T-cell (primary cell): ENCODE measurements around the gene FGA. TPM values are rescaled to one million over a fixed set of nuclear protein-coding genes. Genes with fewer than 3 reads are reported as not detected.

Experiments used
- ATAC-seq, 4 experiments: fragments of 200-7000 bp in 3 of 4; fragments of 150-1000 bp in 1 of 4; cut with Tn5 transposase; replicated peaks in 1 of 4; 1 replicate in 3 of 4; 2 replicates in 1 of 4; pipeline ENCODE4 v1.10.0; 2021; ENCODE audit warnings: moderate library complexity in 3 of 4, mild to moderate bottlenecking in 2 of 4, moderate number of reproducible peaks in 1 of 4
- CTCF ChIA-PET, 2 donors: fragments of 300-600 bp; sonication (Branson Sonifier 250); formaldehyde crosslinking; loops; one replicate each; lab custom pipeline; 2022; ENCODE audit warnings: antibody characterized with exemption in 2 of 2; lab: Charles Lee
- POLR2A ChIA-PET, 2 donors: fragments of 300-600 bp; sonication (Branson Sonifier 250); formaldehyde crosslinking; loops; one replicate each; lab custom pipeline; 2022; ENCODE audit warnings: antibody characterized with exemption in 2 of 2; lab: Charles Lee
- DNase-seq, 35 experiments: peaks; one replicate each; pipeline versions ENCODE4 v3.0.0 to v3.0.0-alpha.2; 2013 to 2023
- H3K27ac ChIP-seq: one replicate; pipeline ENCODE4 v1.5.1; 2013; ENCODE audit warnings: low read length
- H3K27me3 ChIP-seq, 2 experiments: replicated peaks in 1 of 2; 1 replicate in 1 of 2; 2 replicates in 1 of 2; pipeline versions ENCODE4 v1.6.1 to v1.7.0; 2013; ENCODE audit warnings: low read length in 1 of 2, mixed read lengths in 1 of 2; ENCODE audit not compliant: control insufficient read depth in 2 of 2, insufficient read depth in 2 of 2; ENCODE audit errors: extremely low read depth in 1 of 2
- H3K36me3 ChIP-seq, 2 donors: 1 replicate in 1 of 2; 2 replicates in 1 of 2; pipeline versions ENCODE4 v1.6.1 to v1.7.0; 2013; ENCODE audit warnings: low read length in 1 of 2; ENCODE audit not compliant: control insufficient read depth in 2 of 2, insufficient read depth in 1 of 2; ENCODE audit errors: extremely low read depth in 1 of 2
- H3K4me1 ChIP-seq, 2 experiments: 1 replicate in 1 of 2; 2 replicates in 1 of 2; pipeline versions ENCODE4 v1.6.1 to v1.7.0; 2013; ENCODE audit warnings: low read length in 2 of 2, mixed read lengths in 1 of 2; ENCODE audit not compliant: insufficient read depth in 2 of 2, control insufficient read depth in 1 of 2; ENCODE audit errors: extremely low read depth in 1 of 2
- H3K4me3 ChIP-seq, 2 donors: 1 replicate in 1 of 2; 2 replicates in 1 of 2; pipeline versions ENCODE4 v1.5.1 to v1.7.0; 2013; ENCODE audit warnings: mild to moderate bottlenecking in 2 of 2, low read length in 1 of 2, moderate library complexity in 1 of 2; ENCODE audit not compliant: control insufficient read depth in 1 of 2; ENCODE audit errors: extremely low read depth in 1 of 2
- H3K9me3 ChIP-seq: 2 replicates; pipeline ENCODE4 v1.7.0; 2013
- H3K27ac Mint-ChIP-seq, 2 donors: one replicate each; pipeline ENCODE4 v1.8.0; 2020 to 2021; ENCODE audit warnings: mild to moderate bottlenecking in 2 of 2, mixed read lengths in 2 of 2
- H3K27me3 Mint-ChIP-seq, 2 donors: one replicate each; pipeline ENCODE4 v1.8.0; 2021 to 2022; ENCODE audit warnings: mixed read lengths in 2 of 2
- H3K36me3 Mint-ChIP-seq: one replicate; pipeline ENCODE4 v1.8.0; 2021; ENCODE audit warnings: mixed read lengths
- H3K4me1 Mint-ChIP-seq, 3 donors: one replicate each; pipeline ENCODE4 v1.8.0; 2020 to 2022; ENCODE audit warnings: mixed read lengths in 3 of 3, mild to moderate bottlenecking in 1 of 3
- H3K4me3 Mint-ChIP-seq, 3 donors: one replicate each; pipeline ENCODE4 v1.8.0; 2020 to 2022; ENCODE audit warnings: mild to moderate bottlenecking in 3 of 3, mixed read lengths in 3 of 3, moderate library complexity in 3 of 3
- H3K9me3 Mint-ChIP-seq, 3 donors: one replicate each; pipeline ENCODE4 v1.8.0; 2020 to 2022; ENCODE audit warnings: mixed read lengths in 3 of 3
- WGBS: methylation state at CpG from one replicate; pipeline ENCODE4 v1.1.5; 2013; ENCODE audit warnings: missing lambda C conversion rate; ENCODE audit not compliant: insufficient coverage; 5-methylcytosine and 5-hydroxymethylcytosine counted together
- total RNA-seq, 35 experiments: library from RNA in 6 of 35; stranded (reverse) in 6 of 35; fragments of 120-200 nt in 1 of 35; gene quantifications; one replicate each; pipeline versions ENCODE4 v1.2.1 to v1.2.4 and lab custom pipeline; 2013 to 2026

FGA gene
- total RNA-seq, 5 donors from 2014 or later (not counting 1 experiment from before 2014, with no cell fraction given): 4.6 to 6.9 (median 4.8) TPM; not detected in 2

DNA sequence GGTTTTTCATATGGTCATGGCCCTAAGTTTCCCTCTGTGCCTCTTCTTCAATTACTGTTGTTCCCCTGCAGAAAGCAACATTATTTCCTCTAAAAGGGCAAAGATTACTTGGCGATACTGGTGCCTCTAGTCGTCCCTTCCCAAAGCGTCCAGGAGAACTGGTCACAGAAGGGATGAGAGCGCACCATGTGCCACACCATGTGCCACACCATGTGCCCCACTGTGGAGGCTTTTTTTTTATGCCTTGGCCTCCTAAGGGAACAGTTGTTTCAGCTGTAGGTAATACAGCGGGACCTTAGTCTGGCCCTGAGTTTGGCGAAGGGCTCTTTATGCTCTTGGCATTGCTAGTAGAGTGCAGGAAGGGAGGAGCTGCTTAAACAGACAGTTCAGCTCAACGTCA is 33.5 kb upstream of the FGA start:
- POLR2A ChIA-PET: no interaction called here
- ATAC-seq: no peak

DNA sequence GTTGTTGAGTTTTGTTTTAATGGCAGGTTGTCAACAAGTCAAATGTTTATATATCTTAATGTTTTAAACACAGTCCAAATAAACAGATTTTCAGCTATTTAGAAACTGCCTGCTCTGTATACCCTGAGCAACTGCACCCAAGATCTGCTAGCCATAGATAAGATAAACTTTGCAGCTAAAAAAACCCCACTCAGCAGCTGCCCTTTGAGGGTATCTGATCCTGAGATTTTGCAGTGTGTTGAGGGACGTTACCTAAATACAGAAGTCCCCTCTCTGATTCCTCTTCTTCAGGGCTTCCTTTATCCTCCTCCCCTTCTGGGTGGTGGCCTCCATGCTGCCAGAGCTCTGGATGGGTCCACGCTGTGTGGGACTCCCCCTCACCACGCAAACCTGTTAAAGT is 32.9 kb upstream of the FGA start:
- H3K4me3 Mint-ChIP-seq: no peak overlapping the region
- ChIA-PET CTCF (interaction anchor here (0.5 to 2.5 kb wide), 13 partner anchors 10 to 1053 kb away, joined by 3 to 13 read pairs (median 4); partner anchors contain the start of gene PLRG1 (in 1 of the 2)), POLR2A (no interaction called here)
- Histone ChIP-seq H3K27ac (no peak overlapping the region), H3K9me3 (no peaks in the 10 kb centered on the region), H3K4me1 (peaks cover 0 to 8% of the 10 kb centered on the region in 2 experiments), H3K4me3 (no peak overlapping the region), H3K27me3 (peaks cover 7 to 15% of the 10 kb centered on the region in 2 experiments), H3K36me3 (no peaks in the 10 kb centered on the region)
- no peak for ATAC-seq
- WGBS: no CpG with 5 or more reads among the region's 3 CpGs
- DNase-seq: no peak
- H3K27ac Mint-ChIP-seq: no peak overlapping the region
- H3K36me3 Mint-ChIP-seq: no peaks in the 10 kb centered on the region
- no peaks in the 10 kb centered on the region for H3K9me3 Mint-ChIP-seq
- H3K4me1 Mint-ChIP-seq: peaks cover 0 to 6% (median 2%) of the 10 kb centered on the region in 3 donors
- H3K27me3 Mint-ChIP-seq: peaks cover 9% of the 10 kb centered on the region in 2 donors

More for the DNA sequence above, 33.5 kb upstream of the FGA start:
- Histone ChIP-seq H3K36me3 (no peaks in the 10 kb centered on the region), H3K27me3 (peaks cover 9 to 15% of the 10 kb centered on the region in 2 experiments), H3K4me3 (no peak overlapping the region), H3K27ac (no peak overlapping the region), H3K9me3 (no peaks in the 10 kb centered on the region), H3K4me1 (peaks cover 0 to 8% of the 10 kb centered on the region in 2 experiments)
- DNase-seq: no peak
- H3K4me3 Mint-ChIP-seq: no peak overlapping the region
- CTCF ChIA-PET: interaction anchor here (0.6 to 2.5 kb wide), 7 partner anchors 11 to 76 kb away, joined by 3 to 13 read pairs (median 7); partner anchors contain the start of genes FGG (in 1 of the 2) and PLRG1 (in 1 of the 2)
- H3K27me3 Mint-ChIP-seq: peaks cover 9% of the 10 kb centered on the region in 2 donors
- H3K36me3 Mint-ChIP-seq: no peaks in the 10 kb centered on the region
- peaks cover 0 to 6% (median 2%) of the 10 kb centered on the region in 3 donors for H3K4me1 Mint-ChIP-seq
- no peak overlapping the region for H3K27ac Mint-ChIP-seq
- 73% methylated on average over 6 of the region's 7 CpGs for WGBS
- H3K9me3 Mint-ChIP-seq: no peaks in the 10 kb centered on the region

- POLR2A ChIA-PET: interaction anchor here in 1 of 2 donors (0.7 kb wide), 1 partner anchor 119 kb away, joined by 3 read pairs; no protein-coding TSS in a partner anchor
- no peaks in the 10 kb centered on the region for H3K9me3 Mint-ChIP-seq
- H3K27ac Mint-ChIP-seq: no peak overlapping the region
- Histone ChIP-seq H3K4me3 (no peak overlapping the region), H3K36me3 (no peaks in the 10 kb centered on the region), H3K27ac (no peak overlapping the region), H3K9me3 (no peaks in the 10 kb centered on the region), H3K27me3 (peaks cover 7 to 15% of the 10 kb centered on the region in 2 experiments), H3K4me1 (peaks cover 0 to 8% of the 10 kb centered on the region in 2 experiments)
- CTCF ChIA-PET: interaction anchor here (0.6 to 1.5 kb wide), 18 partner anchors 8 to 836 kb away, joined by 3 to 8 read pairs (median 4); partner anchors contain the start of genes FGB (in 1 of the 2) and PLRG1 (in 1 of the 2)
- peaks cover 9% of the 10 kb centered on the region in 2 donors for H3K27me3 Mint-ChIP-seq
- H3K4me1 Mint-ChIP-seq: peaks cover 0 to 6% (median 2%) of the 10 kb centered on the region in 3 donors
- no peaks in the 10 kb centered on the region for H3K36me3 Mint-ChIP-seq
- ATAC-seq (peak in 2 of 4 experiments; percentile 33 to 72), DNase-seq (peak in 6 of 35 experiments; percentile 2 to 54 (median 6))
- H3K4me3 Mint-ChIP-seq: no peak overlapping the region
Observed at GRCh38 chr4:154622598-154622997, 32.1 kb upstream of the FGA start.

DNA sequence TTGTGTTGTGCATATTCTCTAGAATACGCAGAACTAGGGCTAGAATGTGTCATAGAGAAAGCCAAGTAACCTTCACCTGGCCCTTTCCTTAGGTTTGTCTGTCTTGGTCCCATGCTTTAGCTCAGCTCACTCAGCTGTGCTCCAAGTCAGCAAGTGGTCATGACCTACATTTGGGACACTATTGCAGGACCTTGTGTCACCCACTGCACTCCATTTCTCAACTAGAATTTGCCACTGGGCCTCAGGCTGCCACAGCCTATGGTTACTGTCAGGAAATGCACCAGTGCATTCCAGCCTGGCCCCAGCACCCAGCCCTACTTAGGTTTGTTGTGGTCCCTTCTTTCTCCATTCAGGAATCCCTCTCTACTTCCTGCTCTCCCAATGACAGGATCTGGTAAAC is 29.6 kb upstream of the FGA start:
- Mint-ChIP-seq H3K4me1 (peaks cover 7 to 11% (median 10%) of the 10 kb centered on the region in 3 donors), H3K27ac (no peak overlapping the region)
- CTCF ChIA-PET: interaction anchor here (1.4 to 4.1 kb wide), 2 partner anchors 66 to 70 kb away, joined by 5 to 70 read pairs; partner anchors contain the start of gene PLRG1 (in 1 of the 2)

GRCh38 chr4:154618708-154619315 is 28.3 kb upstream of the FGA start:
- H3K27me3 Mint-ChIP-seq: peaks cover 2 to 3% of the 10 kb centered on the region in 2 donors
- H3K27ac ChIP-seq: no peak overlapping the region
- no peaks in the 10 kb centered on the region for H3K4me1 ChIP-seq
- ChIA-PET CTCF (interaction anchor here (0.5 to 4.1 kb wide), 13 partner anchors 8 to 758 kb away, joined by 3 to 70 read pairs (median 3); partner anchors contain the start of gene PLRG1 (in 1 of the 2)), POLR2A (interaction anchor here in 1 of 2 donors (0.6 to 1.0 kb wide), 2 partner anchors 69 to 1363 kb away, joined by 5 to 6 read pairs; partner anchors contain the start of gene PLRG1)
- no peak overlapping the region for H3K27ac Mint-ChIP-seq
- H3K4me3 ChIP-seq: no peak overlapping the region
- H3K9me3 Mint-ChIP-seq: no peaks in the 10 kb centered on the region
- H3K9me3 ChIP-seq: no peaks in the 10 kb centered on the region
- peak in 3 of 4 experiments; percentile 36 to 62 (median 42) for ATAC-seq
- no peaks in the 10 kb centered on the region for H3K27me3 ChIP-seq
- H3K36me3 Mint-ChIP-seq: no peaks in the 10 kb centered on the region
- H3K36me3 ChIP-seq: no peaks in the 10 kb centered on the region
- peak in 32 of 35 experiments; percentile 9 to 59 (median 30) for DNase-seq
- WGBS: no CpG with 5 or more reads among the region's 4 CpGs
- peaks cover 7 to 11% (median 10%) of the 10 kb centered on the region in 3 donors for H3K4me1 Mint-ChIP-seq
- H3K4me3 Mint-ChIP-seq: no peak overlapping the region

More for the DNA sequence above, 29.6 kb upstream of the FGA start:
- Histone ChIP-seq H3K9me3 (no peaks in the 10 kb centered on the region), H3K27me3 (peaks cover under 1 to 3% of the 10 kb centered on the region in 2 experiments), H3K27ac (no peak overlapping the region), H3K4me3 (no peak overlapping the region), H3K36me3 (no peaks in the 10 kb centered on the region), H3K4me1 (no peaks in the 10 kb centered on the region)
- POLR2A ChIA-PET: interaction anchor here in 1 of 2 donors (0.6 kb wide), 1 partner anchor 107 kb away, joined by 7 read pairs; no protein-coding TSS in a partner anchor
- no peaks in the 10 kb centered on the region for H3K9me3 Mint-ChIP-seq
- ATAC-seq (no peak), DNase-seq (no peak)
- H3K36me3 Mint-ChIP-seq: no peaks in the 10 kb centered on the region
- WGBS: 71% methylated on average over 1 of the region's 1 CpG
- H3K4me3 Mint-ChIP-seq: no peak overlapping the region
- peaks cover 0 to 4% of the 10 kb centered on the region in 2 donors for H3K27me3 Mint-ChIP-seq

DNA sequence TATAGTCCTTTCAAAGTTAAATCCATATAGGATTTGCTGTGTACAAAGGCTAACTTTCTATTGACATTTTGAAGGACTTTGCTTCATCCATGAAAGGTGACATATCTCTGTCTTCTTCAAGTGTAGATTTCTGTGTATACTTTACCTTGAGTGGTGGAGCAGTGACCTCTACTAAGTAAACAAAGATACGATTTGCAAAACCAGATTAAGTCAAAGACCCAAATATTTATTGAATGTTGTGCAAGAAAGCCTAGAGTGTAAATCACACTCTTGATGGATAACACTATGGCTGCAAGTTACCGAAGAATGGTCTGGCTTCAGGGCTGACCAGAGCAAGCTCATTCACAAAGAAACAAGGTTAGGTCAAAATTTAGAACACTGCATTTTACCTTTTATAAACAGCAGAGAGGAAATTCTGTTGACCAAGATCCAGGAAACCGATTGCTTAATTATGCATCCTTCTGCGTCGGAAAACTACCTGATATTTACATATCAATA is 27.3 kb upstream of the FGA start:
- no CpG with 5 or more reads among the region's 5 CpGs for whole genome bisulfite sequencing
- POLR2A ChIA-PET: interaction anchor here in 1 of 2 donors (0.5 kb wide), 1 partner anchor 95 kb away, joined by 3 read pairs; no protein-coding TSS in a partner anchor
- CTCF ChIA-PET: interaction anchor here (1.3 to 4.1 kb wide), 4 partner anchors 22 to 68 kb away, joined by 3 to 70 read pairs (median 8); partner anchors contain the start of gene PLRG1 (in 1 of the 2)

More for the DNA sequence above, 27.3 kb upstream of the FGA start:
- H3K4me1 ChIP-seq: no peaks in the 10 kb centered on the region
- no peak overlapping the region for H3K27ac Mint-ChIP-seq
- no peaks in the 10 kb centered on the region for H3K9me3 Mint-ChIP-seq
- H3K9me3 ChIP-seq: no peaks in the 10 kb centered on the region
- no peak overlapping the region for H3K4me3 Mint-ChIP-seq
- H3K27me3 ChIP-seq: no peaks in the 10 kb centered on the region
- H3K4me1 Mint-ChIP-seq: peaks cover 7 to 11% (median 10%) of the 10 kb centered on the region in 3 donors
- DNase-seq (no peak), ATAC-seq (no peak)
- peaks cover 0 to 5% of the 10 kb centered on the region in 2 donors for H3K27me3 Mint-ChIP-seq
- no peaks in the 10 kb centered on the region for H3K36me3 Mint-ChIP-seq
- no peaks in the 10 kb centered on the region for H3K36me3 ChIP-seq
- no peak overlapping the region for H3K4me3 ChIP-seq
- no peak overlapping the region for H3K27ac ChIP-seq
